ENCODE results near the gene GPX4.

GPX4 gene, protein sequence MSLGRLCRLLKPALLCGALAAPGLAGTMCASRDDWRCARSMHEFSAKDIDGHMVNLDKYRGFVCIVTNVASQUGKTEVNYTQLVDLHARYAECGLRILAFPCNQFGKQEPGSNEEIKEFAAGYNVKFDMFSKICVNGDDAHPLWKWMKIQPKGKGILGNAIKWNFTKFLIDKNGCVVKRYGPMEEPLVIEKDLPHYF

DNA sequence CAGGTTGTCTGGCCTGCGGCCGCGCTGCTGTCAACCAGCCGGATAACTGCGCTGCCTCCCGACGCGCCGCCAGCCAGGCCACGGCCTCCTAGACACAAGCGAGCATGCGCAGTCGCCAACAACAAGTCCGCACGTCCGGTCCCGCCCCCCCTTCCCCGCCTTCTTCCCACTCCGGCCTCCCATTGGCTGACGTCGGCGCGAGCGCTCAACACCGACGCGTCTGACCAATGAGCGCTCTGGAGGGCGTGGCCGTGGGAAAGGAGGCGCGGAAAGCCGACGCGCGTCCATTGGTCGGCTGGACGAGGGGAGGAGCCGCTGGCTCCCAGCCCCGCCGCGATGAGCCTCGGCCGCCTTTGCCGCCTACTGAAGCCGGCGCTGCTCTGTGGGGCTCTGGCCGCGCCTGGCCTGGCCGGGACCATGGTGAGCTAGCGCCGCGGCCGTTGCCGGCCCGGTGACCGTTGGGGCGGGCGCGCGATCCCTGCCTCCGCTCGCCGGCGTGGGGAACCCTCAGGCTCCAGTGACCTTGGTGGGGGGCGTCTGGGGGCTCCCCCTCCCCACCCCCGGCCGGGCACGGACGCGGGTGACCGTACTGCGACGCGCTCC is at the start of gene GPX4:
TSS of gene GPX4 (plus strand) at position 287 of the 603 bp plus-strand sequence. CDS start at position 337, 50 bp downstream.
- in situ Hi-C loops (cut with HindIII; ENCODE audit: low sequenced_read_pairs): no loop called here

DNA sequence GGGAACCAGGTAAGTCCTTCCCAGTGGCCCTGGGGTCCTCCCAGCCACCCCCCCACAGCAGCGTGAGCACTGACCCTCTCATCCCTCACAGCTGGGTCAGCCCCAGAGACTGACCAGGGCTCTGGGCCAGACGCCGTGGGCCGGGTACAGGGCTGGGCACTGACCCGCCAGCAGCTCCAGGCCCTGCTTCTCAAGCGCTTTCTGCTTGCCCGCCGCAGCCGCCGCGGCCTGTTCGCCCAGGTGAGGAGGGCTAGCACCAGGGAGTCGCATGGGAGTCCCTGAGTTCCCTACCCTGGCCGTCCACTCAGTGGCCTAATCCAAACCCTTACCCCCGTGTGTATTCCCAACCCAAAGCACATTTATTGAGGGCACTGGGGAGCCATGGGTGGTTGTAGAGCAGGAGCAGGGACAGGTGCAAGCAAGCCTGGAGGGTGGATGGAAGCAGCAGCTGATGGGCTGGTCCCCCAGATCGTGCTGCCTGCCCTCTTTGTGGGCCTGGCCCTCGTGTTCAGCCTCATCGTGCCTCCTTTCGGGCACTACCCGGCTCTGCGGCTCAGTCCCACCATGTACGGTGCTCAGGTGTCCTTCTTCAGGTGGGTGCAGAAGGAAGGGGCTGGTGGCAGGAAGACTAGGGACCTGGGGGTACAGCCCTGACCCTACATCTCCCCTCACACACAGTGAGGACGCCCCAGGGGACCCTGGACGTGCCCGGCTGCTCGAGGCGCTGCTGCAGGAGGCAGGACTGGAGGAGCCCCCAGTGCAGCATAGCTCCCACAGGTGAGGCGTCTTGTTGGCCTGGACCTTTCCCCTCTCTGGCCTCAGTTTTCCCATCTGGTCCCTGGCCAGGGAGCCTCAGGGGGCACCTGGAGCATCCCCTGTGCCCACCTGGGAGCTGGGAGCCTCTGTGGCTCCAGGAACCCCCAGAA is 49.4 kb upstream of the GPX4 start:
- in situ Hi-C loops (cut with HindIII; ENCODE audit: low sequenced_read_pairs): no loop called here

DNA sequence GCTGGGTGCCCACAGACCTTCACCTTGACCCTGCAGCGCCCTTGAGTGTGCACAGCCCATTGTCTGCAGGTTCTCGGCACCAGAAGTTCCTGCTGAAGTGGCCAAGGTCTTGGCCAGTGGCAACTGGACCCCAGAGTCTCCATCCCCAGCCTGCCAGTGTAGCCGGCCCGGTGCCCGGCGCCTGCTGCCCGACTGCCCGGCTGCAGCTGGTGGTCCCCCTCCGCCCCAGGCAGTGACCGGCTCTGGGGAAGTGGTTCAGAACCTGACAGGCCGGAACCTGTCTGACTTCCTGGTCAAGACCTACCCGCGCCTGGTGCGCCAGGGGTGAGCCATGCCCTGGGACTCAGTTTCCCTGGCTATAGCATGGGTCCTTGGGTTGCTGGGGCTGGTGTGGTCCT is 48.8 kb upstream of the GPX4 start:
- in situ Hi-C loops (cut with HindIII; ENCODE audit: low sequenced_read_pairs): no loop called here

DNA sequence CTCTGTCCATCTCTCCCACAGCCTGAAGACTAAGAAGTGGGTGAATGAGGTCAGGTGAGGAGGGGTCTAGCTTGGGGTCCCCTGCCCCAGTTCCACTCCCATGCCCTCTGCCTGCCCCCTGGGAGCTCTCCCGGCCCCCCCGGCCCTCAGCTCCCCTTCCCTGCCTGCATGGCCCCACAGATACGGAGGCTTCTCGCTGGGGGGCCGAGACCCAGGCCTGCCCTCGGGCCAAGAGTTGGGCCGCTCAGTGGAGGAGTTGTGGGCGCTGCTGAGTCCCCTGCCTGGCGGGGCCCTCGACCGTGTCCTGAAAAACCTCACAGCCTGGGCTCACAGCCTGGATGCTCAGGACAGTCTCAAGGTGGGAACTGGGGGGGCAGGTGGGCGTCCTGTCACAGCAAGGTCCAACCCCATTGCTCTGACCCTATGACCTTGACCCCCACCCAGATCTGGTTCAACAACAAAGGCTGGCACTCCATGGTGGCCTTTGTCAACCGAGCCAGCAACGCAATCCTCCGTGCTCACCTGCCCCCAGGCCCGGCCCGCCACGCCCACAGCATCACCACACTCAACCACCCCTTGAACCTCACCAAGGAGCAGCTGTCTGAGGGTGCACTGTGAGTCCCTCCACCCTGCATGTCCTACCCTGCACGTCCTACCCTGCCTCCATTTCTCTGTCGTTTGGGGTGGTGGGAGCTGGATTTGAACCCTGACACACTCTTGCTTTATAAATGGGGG is 47.7 kb upstream of the GPX4 start:
- in situ Hi-C loops (cut with HindIII; ENCODE audit: low sequenced_read_pairs): no loop called here

DNA sequence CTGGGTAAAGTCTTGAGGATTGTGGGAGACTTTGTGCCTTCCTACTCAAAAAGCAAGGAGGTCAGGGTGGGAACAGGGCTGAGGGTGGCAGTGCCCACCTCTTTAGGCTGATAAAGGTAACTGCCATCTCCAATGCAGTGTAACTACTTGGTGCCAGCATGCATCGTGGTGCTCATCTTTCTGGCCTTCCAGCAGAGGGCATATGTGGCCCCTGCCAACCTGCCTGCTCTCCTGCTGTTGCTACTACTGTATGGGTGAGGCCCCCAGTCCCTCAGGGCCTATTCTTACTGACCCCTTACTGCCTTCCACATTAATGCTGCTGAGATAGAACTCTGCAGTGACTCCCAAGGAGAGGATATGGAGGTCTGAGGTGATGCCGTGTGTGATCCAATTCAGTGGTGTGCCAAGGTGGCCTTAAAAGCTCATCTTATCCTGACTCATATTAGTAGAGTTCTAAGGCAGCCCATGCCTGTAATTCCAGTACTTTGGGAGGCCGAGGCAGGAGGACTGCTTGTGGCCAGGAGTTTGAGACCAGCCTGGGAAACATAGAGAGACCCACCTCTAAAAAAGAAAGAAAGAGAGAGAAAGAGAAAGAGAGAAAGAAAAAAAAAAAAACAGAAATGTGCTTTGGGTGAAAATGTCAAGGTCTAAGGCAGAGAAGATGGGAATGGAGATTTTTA is 46.5 kb upstream of the GPX4 start:
- in situ Hi-C loops (cut with HindIII; ENCODE audit: low sequenced_read_pairs): no loop called here

DNA sequence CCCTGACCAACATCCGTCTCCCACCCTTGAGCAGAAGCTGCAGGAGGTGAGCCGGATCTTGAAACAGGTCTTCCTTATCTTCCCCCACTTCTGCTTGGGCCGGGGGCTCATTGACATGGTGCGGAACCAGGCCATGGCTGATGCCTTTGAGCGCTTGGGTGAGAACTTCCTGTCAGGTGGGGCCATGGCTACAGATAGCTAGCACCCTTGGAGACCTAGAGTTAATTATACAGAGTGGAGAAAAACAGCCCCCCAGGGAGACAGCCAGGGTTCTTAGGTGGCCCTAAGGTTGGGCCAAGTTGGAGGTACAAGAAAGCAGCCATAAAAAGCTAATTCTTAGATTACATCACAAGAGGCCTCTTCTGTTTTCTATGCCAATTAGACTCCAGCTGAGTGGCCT is 45.7 kb upstream of the GPX4 start:
- in situ Hi-C loops (cut with HindIII; ENCODE audit: low sequenced_read_pairs): no loop called here

DNA sequence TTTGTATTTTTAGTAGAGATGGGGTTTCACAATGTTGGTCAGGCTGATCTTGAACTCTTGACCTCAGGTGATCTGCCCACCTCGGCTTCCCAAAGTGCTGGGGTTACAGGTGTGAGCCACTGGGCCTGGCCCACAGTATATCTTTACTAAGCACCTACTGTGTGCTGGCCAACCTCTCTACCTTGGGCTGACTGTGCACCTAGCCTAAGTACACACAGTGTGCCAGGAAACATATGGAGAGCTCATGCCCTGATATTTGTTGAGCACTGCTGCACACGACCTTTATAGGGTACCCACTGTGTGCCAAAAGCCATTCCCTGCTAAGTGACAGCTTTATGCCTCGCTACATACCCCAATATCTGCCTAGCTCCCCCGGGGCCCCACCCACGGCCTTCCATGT is 43.1 kb upstream of the GPX4 start:
- in situ Hi-C loops (cut with HindIII; ENCODE audit: low sequenced_read_pairs): no loop called here

DNA sequence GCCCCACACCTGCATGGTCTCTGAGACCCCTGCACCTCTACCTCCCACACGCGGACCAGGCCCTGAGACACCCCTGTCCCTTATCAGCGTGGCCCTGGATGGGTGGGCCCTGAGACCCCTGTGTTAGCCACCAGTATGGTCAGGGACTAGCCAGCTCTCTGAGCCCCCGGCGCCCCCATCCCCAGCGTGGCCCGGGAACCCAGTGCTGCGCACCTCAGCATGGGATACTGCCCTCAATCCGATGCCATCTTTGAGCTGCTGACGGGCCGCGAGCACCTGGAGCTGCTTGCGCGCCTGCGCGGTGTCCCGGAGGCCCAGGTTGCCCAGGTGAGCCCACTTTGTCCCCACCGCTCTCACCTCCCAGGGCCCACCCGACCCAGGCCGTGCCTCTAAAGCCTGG is 41.8 kb upstream of the GPX4 start:
- in situ Hi-C loops (cut with HindIII; ENCODE audit: low sequenced_read_pairs): no loop called here

DNA sequence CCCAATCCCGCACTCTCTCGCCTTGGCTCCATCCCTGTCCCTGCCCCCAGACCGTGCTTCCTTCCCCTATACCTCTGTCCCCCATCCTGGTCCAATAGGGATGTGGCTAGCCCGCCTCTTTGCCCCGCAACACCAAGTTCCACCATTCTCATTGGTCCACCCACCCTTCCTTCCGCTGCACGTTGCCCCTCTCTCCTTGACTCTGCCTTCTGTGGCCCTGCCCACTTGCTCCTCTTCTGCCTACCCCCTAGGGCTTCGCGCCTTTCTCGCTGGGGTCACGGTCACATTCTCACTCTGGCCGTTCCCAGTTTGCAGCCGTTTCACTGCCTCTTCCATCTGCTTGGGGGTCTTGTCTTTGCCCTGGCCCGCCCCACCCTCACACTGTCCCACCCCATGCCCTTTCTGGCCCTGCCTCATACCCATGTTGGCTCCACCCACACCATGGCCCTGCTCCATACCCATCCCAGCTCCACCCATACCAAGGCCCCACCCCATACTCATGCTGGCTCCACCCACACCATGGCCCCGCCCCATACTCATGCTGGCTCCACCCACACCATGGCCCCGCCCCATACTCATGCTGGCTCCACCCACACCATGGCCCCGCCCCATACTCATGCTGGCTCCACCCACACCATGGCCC is 41.3 kb upstream of the GPX4 start:
- in situ Hi-C loops (cut with HindIII; ENCODE audit: low sequenced_read_pairs): no loop called here

DNA sequence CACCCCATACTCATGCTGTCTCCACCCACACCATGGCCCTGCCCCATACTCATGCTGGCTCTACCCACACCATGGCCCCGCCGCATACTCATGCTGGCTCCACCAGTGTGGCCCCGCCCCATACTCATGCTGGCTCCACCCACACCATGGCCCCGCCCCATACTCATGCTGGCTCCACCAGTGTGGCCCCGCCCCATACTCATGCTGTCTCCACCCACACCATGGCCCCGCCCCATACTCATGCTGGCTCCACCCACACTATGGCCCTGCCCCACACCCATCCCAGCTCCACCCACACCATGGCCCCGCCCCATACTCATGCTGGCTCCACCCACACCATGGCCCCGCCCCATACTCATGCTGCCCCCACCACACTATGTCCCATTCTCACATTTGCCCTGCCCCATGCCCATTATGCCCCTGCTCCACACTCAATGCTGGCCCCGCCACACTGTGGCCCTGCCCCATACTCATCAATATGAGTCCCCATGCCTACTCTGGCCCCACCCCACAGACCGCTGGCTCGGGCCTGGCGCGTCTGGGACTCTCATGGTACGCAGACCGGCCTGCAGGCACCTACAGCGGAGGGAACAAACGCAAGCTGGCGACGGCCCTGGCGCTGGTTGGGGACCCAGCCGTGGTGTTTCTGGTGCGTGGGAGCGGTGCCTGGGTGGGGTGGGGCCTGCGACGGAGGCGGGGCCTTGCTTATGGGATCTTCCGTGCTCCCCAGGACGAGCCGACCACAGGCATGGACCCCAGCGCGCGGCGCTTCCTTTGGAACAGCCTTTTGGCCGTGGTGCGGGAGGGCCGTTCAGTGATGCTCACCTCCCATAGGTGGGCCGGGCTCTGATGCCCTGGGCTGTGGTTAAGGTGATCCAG is 40.5 kb upstream of the GPX4 start:
- in situ Hi-C loops (cut with HindIII; ENCODE audit: low sequenced_read_pairs): no loop called here

DNA sequence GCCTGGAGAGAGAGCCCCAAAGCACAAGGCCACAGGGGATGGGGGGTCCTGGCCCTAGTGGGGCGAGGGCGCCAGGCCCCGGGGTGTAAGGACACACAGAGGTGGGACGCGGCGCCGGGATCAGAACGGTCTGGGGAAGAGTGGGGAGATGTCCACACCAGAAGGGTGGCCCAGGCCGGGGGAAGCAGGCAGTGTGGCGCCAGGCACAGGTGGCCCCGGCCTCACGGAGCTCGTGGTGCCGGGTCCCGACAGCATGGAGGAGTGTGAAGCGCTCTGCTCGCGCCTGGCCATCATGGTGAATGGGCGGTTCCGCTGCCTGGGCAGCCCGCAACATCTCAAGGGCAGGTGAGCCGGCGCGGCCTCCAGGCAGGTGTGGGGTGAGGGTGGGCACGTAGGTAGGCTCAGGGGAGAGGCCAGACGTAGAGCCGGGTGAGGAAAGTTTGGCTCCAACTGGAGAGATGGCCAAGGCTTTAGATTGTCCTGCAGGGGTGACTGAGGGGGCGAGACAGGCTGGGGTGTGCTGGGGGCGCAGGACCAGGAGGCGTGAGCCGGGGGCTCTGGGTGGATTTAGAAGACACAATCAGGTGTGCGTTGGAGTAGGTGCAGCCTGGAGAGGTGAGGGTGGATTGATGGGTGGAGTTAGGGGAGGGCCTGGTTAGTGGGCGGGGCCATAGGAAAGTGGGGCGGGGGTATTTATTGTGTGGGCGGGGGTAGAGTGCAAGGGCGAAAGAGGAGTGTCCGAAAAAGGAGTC is 39.7 kb upstream of the GPX4 start:
- in situ Hi-C loops (cut with HindIII; ENCODE audit: low sequenced_read_pairs): no loop called here

DNA sequence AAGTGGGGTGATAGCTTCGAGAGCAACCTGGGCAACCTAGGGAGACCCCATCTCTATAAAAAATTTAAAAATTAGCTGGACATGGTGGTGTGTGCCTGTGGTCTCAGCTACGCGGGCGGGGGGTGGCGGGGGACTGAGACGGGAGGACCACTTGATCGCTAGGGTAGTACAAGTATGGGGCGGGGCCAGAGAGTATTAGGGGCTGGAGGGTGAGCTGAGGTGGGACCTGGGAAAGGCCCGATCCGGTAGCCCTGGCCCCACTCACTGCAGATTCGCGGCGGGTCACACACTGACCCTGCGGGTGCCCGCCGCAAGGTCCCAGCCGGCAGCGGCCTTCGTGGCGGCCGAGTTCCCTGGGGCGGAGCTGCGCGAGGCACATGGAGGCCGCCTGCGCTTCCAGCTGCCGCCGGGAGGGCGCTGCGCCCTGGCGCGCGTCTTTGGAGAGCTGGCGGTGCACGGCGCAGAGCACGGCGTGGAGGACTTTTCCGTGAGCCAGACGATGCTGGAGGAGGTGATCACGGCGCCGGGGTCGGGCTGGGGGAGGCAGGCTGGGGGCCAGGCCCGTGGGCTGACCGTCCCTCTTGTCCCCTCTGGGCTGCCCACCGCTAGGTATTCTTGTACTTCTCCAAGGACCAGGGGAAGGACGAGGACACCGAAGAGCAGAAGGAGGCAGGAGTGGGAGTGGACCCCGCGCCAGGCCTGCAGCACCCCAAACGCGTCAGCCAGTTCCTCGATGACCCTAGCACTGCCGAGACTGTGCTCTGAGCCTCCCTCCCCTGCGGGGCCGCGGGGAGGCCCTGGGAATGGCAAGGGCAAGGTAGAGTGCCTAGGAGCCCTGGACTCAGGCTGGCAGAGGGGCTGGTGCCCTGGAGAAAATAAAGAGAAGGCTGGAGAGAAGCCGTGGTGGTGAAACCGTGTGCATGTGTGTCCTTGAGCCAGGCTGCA is 38.9 kb upstream of the GPX4 start:
- in situ Hi-C loops (cut with HindIII; ENCODE audit: low sequenced_read_pairs): no loop called here

DNA sequence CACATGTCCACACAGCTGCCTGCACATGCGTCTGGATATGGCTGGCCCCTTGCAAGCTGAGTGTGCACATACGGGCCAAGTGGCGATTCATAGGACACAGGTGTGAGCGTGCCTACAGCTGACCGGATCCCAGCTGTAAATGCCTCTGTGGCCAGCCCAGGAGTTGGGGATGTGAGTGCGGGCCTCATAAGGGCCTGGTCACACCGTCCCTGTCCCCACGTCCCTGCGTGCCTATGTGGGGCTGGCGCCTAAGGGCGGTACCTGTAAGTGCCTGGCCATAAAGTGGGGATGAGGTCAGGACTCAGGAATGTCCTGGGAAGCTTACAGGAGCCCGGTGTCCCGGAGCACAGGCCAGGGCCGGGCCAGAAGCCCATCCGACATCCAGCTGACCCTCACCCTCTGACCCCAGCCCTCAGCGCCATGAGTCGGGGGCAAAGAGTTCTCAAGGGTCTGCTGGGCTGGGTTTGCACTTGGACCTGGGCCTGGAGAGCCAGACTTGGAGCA is 38.1 kb upstream of the GPX4 start:
- in situ Hi-C loops (cut with HindIII; ENCODE audit: low sequenced_read_pairs): no loop called here

DNA sequence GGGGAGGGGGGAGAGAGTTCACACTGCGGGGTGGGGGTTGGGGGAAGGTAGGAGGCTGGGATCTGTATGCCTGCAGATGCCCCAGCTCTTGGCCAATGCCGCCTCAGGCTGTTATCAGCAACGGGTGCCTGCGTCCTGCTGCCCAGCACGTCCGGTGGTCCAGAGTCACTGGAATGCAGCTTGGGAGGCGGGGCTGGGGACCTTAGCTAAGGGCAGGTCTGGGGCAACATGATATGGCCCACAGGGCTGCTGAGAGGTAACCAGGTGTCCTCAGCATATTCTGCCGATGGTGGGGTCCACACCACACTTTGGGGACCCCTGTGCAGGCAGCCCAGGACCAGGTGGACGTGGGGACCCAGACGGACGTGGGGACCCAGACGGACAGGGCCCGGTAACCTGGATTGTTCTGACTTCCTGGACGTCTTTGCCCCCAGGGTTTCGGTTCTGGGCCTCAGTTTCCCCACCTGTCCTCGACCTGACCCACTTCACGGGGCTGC is 37.5 kb upstream of the GPX4 start:
- in situ Hi-C loops (cut with HindIII; ENCODE audit: low sequenced_read_pairs): no loop called here

DNA sequence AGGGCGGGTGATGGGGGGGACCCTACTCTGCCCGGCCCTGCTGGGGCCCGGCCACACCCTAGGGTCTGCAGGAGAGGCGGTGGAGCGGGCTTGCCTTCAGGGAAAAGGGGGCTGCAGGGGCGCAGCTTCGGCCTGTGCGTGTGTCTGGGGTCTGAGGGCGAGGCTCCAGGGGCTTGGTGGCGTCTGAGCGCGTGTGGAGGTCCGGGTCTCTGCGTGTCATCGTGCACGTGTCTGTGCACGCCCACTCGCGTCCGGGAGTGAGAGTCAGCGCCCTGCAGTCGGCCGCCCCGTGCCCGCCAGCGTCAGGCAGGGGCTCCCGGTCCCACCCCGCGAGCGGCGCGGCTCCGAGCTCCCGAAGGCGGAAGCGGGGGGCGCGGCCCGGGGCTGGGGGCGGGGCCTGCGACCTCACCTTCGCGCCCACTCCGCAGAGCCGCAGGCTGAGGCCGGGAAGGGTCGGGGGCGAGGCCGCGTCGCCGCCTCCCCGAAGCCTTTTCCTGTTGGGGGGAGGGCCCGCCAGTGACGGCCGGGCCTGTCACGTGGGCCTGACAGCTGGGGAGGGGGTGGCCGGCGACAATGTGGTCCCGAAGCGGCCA is 37.0 kb upstream of the GPX4 start, which contains the start of gene ARHGAP45:
TSS of gene ARHGAP45 (plus strand) at position 420 of the 593 bp plus-strand sequence. CDS start 239 bp downstream, outside the sequence.
- in situ Hi-C loops (cut with HindIII; ENCODE audit: low sequenced_read_pairs): no loop called here

DNA sequence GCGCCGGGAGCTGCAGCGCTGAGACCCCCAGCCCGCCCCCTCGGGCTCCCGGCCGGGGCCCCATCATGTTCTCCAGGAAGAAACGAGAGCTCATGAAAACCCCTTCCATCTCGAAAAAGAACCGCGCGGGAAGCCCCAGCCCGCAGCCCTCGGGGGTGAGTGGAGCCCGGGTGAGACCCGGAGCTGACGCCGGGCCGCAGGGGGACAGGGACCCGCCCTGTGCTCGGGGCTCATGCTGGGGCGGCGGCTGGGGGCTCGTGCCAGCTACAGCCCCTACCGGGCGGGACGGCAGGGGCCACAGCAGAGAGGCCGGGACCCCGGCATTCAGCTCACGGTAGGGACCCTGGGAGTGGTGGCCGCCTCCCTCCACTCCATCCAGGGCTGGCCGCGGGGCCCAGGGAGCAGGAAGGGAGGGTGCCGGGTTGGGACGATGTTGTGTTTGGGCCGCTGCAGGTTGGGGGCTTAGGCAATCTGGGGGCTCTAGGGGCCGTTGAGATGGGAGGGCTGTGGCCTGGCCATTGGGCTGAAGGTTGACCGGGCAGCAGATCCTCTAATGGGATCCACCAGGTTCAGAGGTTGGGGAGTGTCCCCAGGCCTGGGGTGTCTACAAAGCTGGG is 36.3 kb upstream of the GPX4 start:
- in situ Hi-C loops (cut with HindIII; ENCODE audit: low sequenced_read_pairs): no loop called here
